SK-N-MC (cell line): Measurements from ENCODE around the gene ANKRD33.

Source experiments
- DNase-seq: peaks from one replicate; pipeline ENCODE4 v3.0.0-alpha.2; 2011; ENCODE audit warnings: low read depth, low spot score
- H3K27ac ChIP-seq: fragments of 200-600 bp; sonication (generic); 2 replicates; pipeline ENCODE4 v1.5.1; 2016; ENCODE audit warnings: mixed run types
- H3K36me3 ChIP-seq: fragments of 200-600 bp; sonication (generic); 2 replicates; pipeline ENCODE4 v1.6.1; 2017; ENCODE audit warnings: antibody characterized with exemption, low read length, mixed read lengths; ENCODE audit not compliant: insufficient read depth
- H3K4me3 ChIP-seq: fragments of 200-600 bp; sonication (generic); 2 replicates; pipeline ENCODE4 v1.5.1; 2016
- H3K9ac ChIP-seq: fragments of 200-600 bp; sonication (generic); 2 replicates; pipeline ENCODE4 v1.8.0; 2017; ENCODE audit warnings: mixed run types, mixed read lengths; ENCODE audit not compliant: insufficient read length
- H3K9me3 ChIP-seq: fragments of 200-600 bp; sonication (generic); 2 replicates; pipeline ENCODE4 v1.6.1; 2017; ENCODE audit warnings: low read depth, mild to moderate bottlenecking, antibody characterized with exemption, low read length, moderate library complexity, mixed read lengths
- EZH2 ChIP-seq: fragments of 200-600 bp; sonication (generic); IDR thresholded peaks from one replicate; pipeline ENCODE4 v1.6.1; 2017; ENCODE audit warnings: antibody characterized with exemption
- FOXP2 ChIP-seq: optimal IDR thresholded peaks from 2 replicates; pipeline ENCODE3; 2011; ENCODE audit warnings: mild to moderate bottlenecking, moderate library complexity; ENCODE audit not compliant: insufficient read depth; ENCODE audit errors: extremely low read length, control extremely low read depth
- POLR2AphosphoS5 ChIP-seq: IDR thresholded peaks from 2 replicates; pipeline ENCODE4 v1.6.1; 2012; ENCODE audit warnings: mild to moderate bottlenecking, low read depth, low read length, borderline replicate concordance

ANKRD33 gene

GRCh38 chr12:51870504-51870903, 17.4 kb upstream of the ANKRD33 start:
- Histone ChIP-seq H3K36me3 (no peaks in the 10 kb centered on the region), H3K9me3 (no peaks in the 10 kb centered on the region), H3K4me3 (no peak overlapping the region), H3K27ac (0 out of 2 replicates have a peak overlapping the region, but pooled peaks have one; percentile 29), H3K9ac (no peak overlapping the region)
- TF ChIP-seq EZH2: no peak
- TF ChIP-seq FOXP2: no peak
- no peak for TF ChIP-seq POLR2AphosphoS5
- no peak for DNase-seq

- no peak for TF ChIP-seq FOXP2
- DNase-seq: no peak
- Histone ChIP-seq H3K9ac (no peak overlapping the region), H3K27ac (no peak overlapping the region), H3K9me3 (no peaks in the 10 kb centered on the region), H3K4me3 (no peak overlapping the region), H3K36me3 (no peaks in the 10 kb centered on the region)
Measured at GRCh38 chr12:51871126-51871525, 16.8 kb upstream of the ANKRD33 start.

- TF ChIP-seq POLR2AphosphoS5: no peak
- TF ChIP-seq FOXP2: no peak
- TF ChIP-seq EZH2: no peak
- Histone ChIP-seq H3K9me3 (no peaks in the 10 kb centered on the region), H3K36me3 (no peaks in the 10 kb centered on the region), H3K27ac (no peak overlapping the region), H3K9ac (no peak overlapping the region), H3K4me3 (no peak overlapping the region)
- no peak for DNase-seq
Measured at GRCh38 chr12:51871918-51872688, 15.8 kb upstream of the ANKRD33 start.

GRCh38 chr12:51872689-51872981, 15.3 kb upstream of the ANKRD33 start:
- H3K27ac ChIP-seq: no peak overlapping the region
- no peaks in the 10 kb centered on the region for H3K9me3 ChIP-seq
- H3K36me3 ChIP-seq: no peaks in the 10 kb centered on the region
- H3K9ac ChIP-seq: no peak overlapping the region
- DNase-seq: no peak
- H3K4me3 ChIP-seq: no peak overlapping the region
- TF ChIP-seq EZH2: no peak
- TF ChIP-seq FOXP2: no peak
- TF ChIP-seq POLR2AphosphoS5: no peak

DNA sequence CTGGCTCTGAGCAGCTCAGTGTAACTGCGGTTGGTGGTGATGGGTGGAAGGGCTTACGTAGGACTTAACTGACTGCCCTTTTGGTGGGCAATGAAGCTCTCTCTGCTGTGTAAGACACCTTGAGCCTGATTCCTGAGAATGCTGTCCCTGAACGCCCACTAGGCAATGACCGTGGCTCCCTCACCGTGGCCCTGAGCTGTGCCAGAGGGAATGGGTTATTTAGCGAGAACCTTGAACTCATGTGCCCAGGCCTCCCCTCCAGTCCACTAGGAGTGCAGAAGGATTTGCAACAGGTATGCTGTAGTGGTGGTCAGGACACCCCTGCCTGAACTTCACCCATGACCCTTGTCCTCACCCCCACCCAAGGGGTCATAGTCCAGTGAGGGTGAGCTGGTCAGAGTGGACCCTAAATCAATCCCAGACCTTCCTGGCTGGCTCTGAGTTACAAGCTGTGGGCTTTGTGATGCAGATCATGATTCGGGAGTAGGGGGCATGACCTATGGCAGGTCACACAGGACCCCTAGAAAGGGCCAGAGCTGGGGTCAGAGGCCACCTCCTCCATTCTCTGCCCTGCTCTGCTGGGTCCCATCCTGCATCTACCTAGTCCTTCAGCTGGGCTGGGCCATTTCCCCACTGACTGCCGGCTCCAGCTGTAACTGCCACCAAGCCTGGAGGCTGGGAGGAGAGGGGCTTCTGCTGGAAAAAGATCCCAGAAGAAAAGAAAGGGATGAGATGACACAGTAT, 14.5 kb upstream of the ANKRD33 start:
- TF ChIP-seq EZH2: no peak
- TF ChIP-seq FOXP2: no peak
- no peak for TF ChIP-seq POLR2AphosphoS5
- DNase-seq: no peak
- H3K9me3 ChIP-seq: no peaks in the 10 kb centered on the region
- no peaks in the 10 kb centered on the region for H3K36me3 ChIP-seq
- H3K27ac ChIP-seq: no peak overlapping the region
- no peak overlapping the region for H3K9ac ChIP-seq
- H3K4me3 ChIP-seq: no peak overlapping the region

DNA sequence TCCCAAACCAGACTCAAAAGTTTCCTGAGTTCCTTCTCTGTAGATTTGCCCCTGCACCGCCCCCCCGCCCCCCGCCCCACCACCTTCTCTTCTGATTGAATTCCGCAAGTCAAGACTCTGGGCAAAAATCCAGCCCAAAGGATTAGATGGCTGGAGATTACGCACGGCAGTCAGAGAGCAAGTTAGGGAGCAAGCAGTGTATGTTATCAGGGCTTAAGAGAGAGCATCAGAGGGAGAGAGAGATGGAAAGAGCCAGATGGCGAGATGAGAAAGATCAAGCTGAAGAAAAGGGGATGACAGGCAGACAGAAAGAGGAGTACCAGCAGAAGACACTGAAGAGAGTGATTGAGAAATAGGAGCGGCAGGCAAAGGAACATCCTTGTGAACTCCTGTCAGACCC, 13.9 kb upstream of the ANKRD33 start:
- DNase-seq: no peak

DNA sequence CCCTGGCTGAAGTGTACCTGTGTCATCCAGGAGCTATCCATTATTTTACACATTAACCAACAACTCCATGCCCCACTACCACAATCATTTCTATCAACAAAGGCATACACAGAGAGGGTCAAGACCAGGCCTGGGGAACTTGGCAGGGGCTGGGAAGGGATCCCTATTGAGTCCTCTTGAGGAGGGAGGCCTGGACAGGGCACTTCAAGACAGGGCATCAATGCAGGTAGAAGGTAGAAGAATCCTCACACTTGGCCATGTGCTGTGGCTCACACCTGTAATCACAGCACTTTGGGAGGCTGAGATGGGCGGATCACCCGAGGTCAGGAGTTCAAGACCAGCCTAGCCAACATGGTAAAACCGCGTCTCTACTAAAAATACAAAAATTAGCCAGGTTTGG, 13.4 kb upstream of the ANKRD33 start:
- Histone ChIP-seq H3K27ac (no peak overlapping the region), H3K36me3 (no peaks in the 10 kb centered on the region), H3K4me3 (no peak overlapping the region), H3K9me3 (no peaks in the 10 kb centered on the region), H3K9ac (no peak overlapping the region)
- TF ChIP-seq EZH2 (no peak), FOXP2 (no peak)
- DNase-seq: no peak

More for the DNA sequence above, 13.9 kb upstream of the ANKRD33 start:
- no peak overlapping the region for H3K9ac ChIP-seq
- no peak overlapping the region for H3K27ac ChIP-seq
- TF ChIP-seq FOXP2 (no peak), EZH2 (no peak), POLR2AphosphoS5 (no peak)
- H3K9me3 ChIP-seq: no peaks in the 10 kb centered on the region
- no peak overlapping the region for H3K4me3 ChIP-seq
- H3K36me3 ChIP-seq: no peaks in the 10 kb centered on the region

DNA sequence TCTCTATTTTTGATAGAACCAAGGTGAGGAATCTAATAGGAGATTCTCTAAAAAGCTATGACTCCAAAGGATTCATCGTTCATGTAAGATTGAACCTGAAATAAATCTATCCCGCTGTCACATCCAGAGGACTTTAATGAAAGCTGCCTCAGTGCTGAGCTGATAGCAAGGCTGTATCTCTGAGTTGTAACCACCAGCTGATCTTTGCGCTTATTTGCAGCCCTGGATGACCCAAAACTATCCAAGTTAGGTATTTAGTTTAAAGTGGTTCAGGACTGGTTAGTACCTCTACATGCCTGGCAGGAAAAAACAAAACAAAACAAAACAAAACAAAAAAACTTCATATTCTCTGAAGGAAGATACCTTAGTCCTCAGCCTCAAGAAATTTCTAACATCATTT, 8.8 kb upstream of the ANKRD33 start:
- no peak for DNase-seq
- no peak overlapping the region for H3K27ac ChIP-seq
- TF ChIP-seq EZH2: no peak
- no peak for TF ChIP-seq POLR2AphosphoS5
- TF ChIP-seq FOXP2: no peak
- no peak overlapping the region for H3K4me3 ChIP-seq
- H3K9ac ChIP-seq: no peak overlapping the region
- H3K36me3 ChIP-seq: no peaks in the 10 kb centered on the region
- H3K9me3 ChIP-seq: no peaks in the 10 kb centered on the region
